ENCODE measurements around the gene EPHA2. TPM values are rescaled to one million over a fixed set of nuclear protein-coding genes. Genes with fewer than 3 reads are reported as not detected.

Gene EPHA2
- total and polyA plus RNA-seq, 2 donors (not counting 1 experiment from before 2014, with no cell fraction given) = 9.8 to 24.6 TPM

DNA sequence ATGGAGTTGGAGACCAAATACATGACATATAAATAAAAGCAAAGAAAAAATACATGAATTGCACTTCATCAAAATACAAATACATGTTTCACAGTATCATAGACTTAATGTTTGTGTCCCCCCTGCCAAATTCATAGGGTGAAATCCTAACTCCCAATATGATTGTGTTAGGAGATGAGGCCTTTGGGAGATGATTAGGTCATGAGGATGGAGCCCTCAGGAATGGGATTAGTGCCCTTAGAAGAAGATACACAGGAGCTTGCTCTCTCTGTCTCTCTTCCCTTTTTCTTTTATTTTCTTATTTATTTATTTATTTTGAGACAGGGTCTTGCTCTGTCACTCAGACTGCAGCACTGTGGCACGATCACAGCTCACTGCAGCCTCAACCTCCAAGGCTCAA lies 56.5 kb downstream of the EPHA2 start:
- H2AFZ ChIP-seq (ENCODE audit: low read length) = no peak overlapping the region
- peaks cover 3% of the 10 kb centered on the region for H3K27me3 ChIP-seq (ENCODE audit: control insufficient read depth, insufficient read depth, low read length)
- no peak for TF ChIP-seq EZH2 (IDR thresholded peaks at IDR 0.05; ENCODE audit: low read length, missing control alignments)
- no peak for TF ChIP-seq CTCF (conservative IDR thresholded peaks at IDR 0.05 in 1 of 2, IDR thresholded peaks at IDR 0.05 in 1 of 2; ENCODE audit: low read depth in 1 of 2, low read length in 2 of 2)
- H3K4me2 ChIP-seq (ENCODE audit: extremely low read depth, insufficient read depth, low read length) = no peak overlapping the region
- H3K4me1 ChIP-seq (ENCODE audit: control insufficient read depth, extremely low read depth, insufficient read depth, low read length) = no peaks in the 10 kb centered on the region
- no peaks in the 10 kb centered on the region for H4K20me1 ChIP-seq (ENCODE audit: control insufficient read depth, extremely low read depth, insufficient read depth, low read length)
- no peaks in the 10 kb centered on the region for H3K9me3 ChIP-seq (ENCODE audit: control insufficient read depth, insufficient read depth, low read depth, low read length)
- no peaks in the 10 kb centered on the region for H3K36me3 ChIP-seq (ENCODE audit: control insufficient read depth, insufficient read depth, low read length)
- H3K9ac ChIP-seq (ENCODE audit: insufficient read depth, low read length) = no peak overlapping the region
- DNase-seq (ENCODE audit: low read depth in 2 of 2) = no peak
- H3K27ac ChIP-seq (ENCODE audit: insufficient read depth, low read length) = no peak overlapping the region
- H3K4me3 ChIP-seq (replicated peaks in 1 of 4; ENCODE audit: control extremely low read depth in 1 of 4, insufficient read depth in 1 of 4, low read depth in 3 of 4, low read length in 4 of 4) = no peak overlapping the region
- no peaks in the 10 kb centered on the region for H3K79me2 ChIP-seq (ENCODE audit: control insufficient read depth, insufficient read depth, low read length)

GRCh38 chr1:16095447-16095846 lies 60.4 kb downstream of the EPHA2 start:
- no peaks in the 10 kb centered on the region for H3K9me3 ChIP-seq (ENCODE audit: control insufficient read depth, insufficient read depth, low read depth, low read length)
- H3K9ac ChIP-seq (ENCODE audit: insufficient read depth, low read length) = no peak overlapping the region
- TF ChIP-seq EZH2 (IDR thresholded peaks at IDR 0.05; ENCODE audit: low read length, missing control alignments) = no peak
- no peak for TF ChIP-seq CTCF (conservative IDR thresholded peaks at IDR 0.05 in 1 of 2, IDR thresholded peaks at IDR 0.05 in 1 of 2; ENCODE audit: low read depth in 1 of 2, low read length in 2 of 2)
- peaks cover 3% of the 10 kb centered on the region for H3K27me3 ChIP-seq (ENCODE audit: control insufficient read depth, insufficient read depth, low read length)
- no peak overlapping the region for H3K4me2 ChIP-seq (ENCODE audit: extremely low read depth, insufficient read depth, low read length)
- no peaks in the 10 kb centered on the region for H3K36me3 ChIP-seq (ENCODE audit: control insufficient read depth, insufficient read depth, low read length)
- no peak for DNase-seq (ENCODE audit: low read depth in 2 of 2)
- H3K79me2 ChIP-seq (ENCODE audit: control insufficient read depth, insufficient read depth, low read length) = no peaks in the 10 kb centered on the region
- H2AFZ ChIP-seq (ENCODE audit: low read length) = no peak overlapping the region
- no peak overlapping the region for H3K4me3 ChIP-seq (replicated peaks in 1 of 4; ENCODE audit: control extremely low read depth in 1 of 4, insufficient read depth in 1 of 4, low read depth in 3 of 4, low read length in 4 of 4)
- H3K27ac ChIP-seq (ENCODE audit: insufficient read depth, low read length) = no peak overlapping the region
- H3K4me1 ChIP-seq (ENCODE audit: control insufficient read depth, extremely low read depth, insufficient read depth, low read length) = no peaks in the 10 kb centered on the region
- H4K20me1 ChIP-seq (ENCODE audit: control insufficient read depth, extremely low read depth, insufficient read depth, low read length) = no peaks in the 10 kb centered on the region

GRCh38 chr1:16094453-16095158 lies 61.3 kb downstream of the EPHA2 start:
- Histone ChIP-seq H3K4me1 (ENCODE audit: control insufficient read depth, extremely low read depth, insufficient read depth, low read length) (no peaks in the 10 kb centered on the region), H3K9ac (ENCODE audit: insufficient read depth, low read length) (no peak overlapping the region), H3K4me2 (ENCODE audit: extremely low read depth, insufficient read depth, low read length) (no peak overlapping the region), H3K4me3 (replicated peaks in 1 of 4; ENCODE audit: control extremely low read depth in 1 of 4, insufficient read depth in 1 of 4, low read depth in 3 of 4, low read length in 4 of 4) (no peak overlapping the region), H3K36me3 (ENCODE audit: control insufficient read depth, insufficient read depth, low read length) (no peaks in the 10 kb centered on the region), H3K9me3 (ENCODE audit: control insufficient read depth, insufficient read depth, low read depth, low read length) (no peaks in the 10 kb centered on the region), H4K20me1 (ENCODE audit: control insufficient read depth, extremely low read depth, insufficient read depth, low read length) (no peaks in the 10 kb centered on the region), H2AFZ (ENCODE audit: low read length) (no peak overlapping the region), H3K27me3 (ENCODE audit: control insufficient read depth, insufficient read depth, low read length) (peaks cover 3% of the 10 kb centered on the region), H3K27ac (ENCODE audit: insufficient read depth, low read length) (no peak overlapping the region), H3K79me2 (ENCODE audit: control insufficient read depth, insufficient read depth, low read length) (no peaks in the 10 kb centered on the region)
- DNase-seq (ENCODE audit: low read depth in 2 of 2) = no peak
- TF ChIP-seq CTCF (conservative IDR thresholded peaks at IDR 0.05 in 1 of 2, IDR thresholded peaks at IDR 0.05 in 1 of 2; ENCODE audit: low read depth in 1 of 2, low read length in 2 of 2) = no peak
- no peak for TF ChIP-seq EZH2 (IDR thresholded peaks at IDR 0.05; ENCODE audit: low read length, missing control alignments)

Data from fibroblast of lung (primary cell).